GM04503 (cell line): ENCODE measurements around the gene FEN1.

Experiments
- DNase-seq: peaks from one replicate; pipeline ENCODE4 v3.0.0-alpha.2; 2012; ENCODE audit warnings: low read depth

FEN1 gene

DNA sequence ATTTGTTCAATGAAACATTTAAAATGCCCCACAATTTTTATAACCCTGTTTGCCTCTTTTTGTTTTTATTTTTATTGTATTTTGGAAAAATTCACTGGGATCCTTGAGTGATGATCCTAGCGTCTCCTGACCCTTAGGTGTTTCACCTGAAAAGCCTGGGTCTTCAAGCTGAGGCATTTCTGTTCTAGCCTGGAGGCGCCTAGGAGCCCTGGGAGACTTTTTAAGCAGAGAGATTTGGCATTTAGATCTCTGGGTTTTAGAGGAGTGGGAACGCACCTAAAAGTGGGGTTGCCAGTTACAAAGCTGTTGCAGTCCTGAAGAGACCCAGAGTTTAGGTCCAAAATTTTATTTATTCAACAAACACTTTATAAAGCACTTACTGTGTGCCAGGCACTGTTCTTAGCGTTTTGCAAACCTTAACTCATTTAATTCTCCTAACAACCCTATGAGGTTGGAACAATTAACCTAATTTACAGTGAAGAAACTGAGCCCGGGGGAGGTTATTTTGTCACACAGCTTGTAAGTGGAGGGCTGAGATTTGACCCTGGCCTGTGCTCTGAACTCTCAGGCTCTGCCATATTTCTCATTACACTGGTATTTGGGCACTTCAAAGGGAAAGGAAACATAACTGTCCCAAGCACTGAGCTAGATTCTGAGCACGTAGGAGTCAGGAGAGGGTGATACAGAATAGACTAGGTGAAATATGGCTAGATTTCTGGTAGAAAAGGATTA lies 24.9 kb downstream of the FEN1 start:
- no peak for DNase-seq

DNA sequence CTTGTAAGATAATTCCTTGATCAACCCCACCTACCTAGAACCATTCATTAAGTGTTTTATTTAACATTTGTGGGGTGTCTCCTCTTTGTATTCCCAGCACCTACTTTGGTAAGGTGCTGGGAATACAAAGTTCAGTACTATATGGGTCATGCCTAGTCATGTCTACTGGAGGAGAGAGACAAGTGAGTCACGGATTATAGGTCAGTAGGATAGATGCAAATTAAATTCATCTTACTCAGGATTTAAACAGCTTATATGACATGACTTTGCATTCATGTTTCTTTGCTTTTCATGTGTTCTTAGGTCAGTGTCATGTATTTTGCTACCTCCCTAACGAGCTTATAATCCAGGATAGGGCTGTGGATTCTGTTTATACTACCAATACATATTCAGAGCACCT lies 27.5 kb downstream of the FEN1 start:
- DNase-seq = no peak

- no peak for DNase-seq
Observed at GRCh38 chr11:61826930-61827570, 34.3 kb downstream of the FEN1 start.

GRCh38 chr11:61827571-61828378 lies 35.1 kb downstream of the FEN1 start, which contains the start of gene FADS2:
Gene FADS2, plus strand, starts transcription at chr11:61828300. Its CDS starts 91 bp downstream, at chr11:61828391.
- no peak for DNase-seq

DNA sequence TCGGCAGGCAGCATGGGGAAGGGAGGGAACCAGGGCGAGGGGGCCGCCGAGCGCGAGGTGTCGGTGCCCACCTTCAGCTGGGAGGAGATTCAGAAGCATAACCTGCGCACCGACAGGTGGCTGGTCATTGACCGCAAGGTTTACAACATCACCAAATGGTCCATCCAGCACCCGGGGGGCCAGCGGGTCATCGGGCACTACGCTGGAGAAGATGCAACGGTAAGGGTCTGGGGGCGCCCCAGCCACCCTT lies 35.6 kb downstream of the FEN1 start:
- no peak for DNase-seq

DNA sequence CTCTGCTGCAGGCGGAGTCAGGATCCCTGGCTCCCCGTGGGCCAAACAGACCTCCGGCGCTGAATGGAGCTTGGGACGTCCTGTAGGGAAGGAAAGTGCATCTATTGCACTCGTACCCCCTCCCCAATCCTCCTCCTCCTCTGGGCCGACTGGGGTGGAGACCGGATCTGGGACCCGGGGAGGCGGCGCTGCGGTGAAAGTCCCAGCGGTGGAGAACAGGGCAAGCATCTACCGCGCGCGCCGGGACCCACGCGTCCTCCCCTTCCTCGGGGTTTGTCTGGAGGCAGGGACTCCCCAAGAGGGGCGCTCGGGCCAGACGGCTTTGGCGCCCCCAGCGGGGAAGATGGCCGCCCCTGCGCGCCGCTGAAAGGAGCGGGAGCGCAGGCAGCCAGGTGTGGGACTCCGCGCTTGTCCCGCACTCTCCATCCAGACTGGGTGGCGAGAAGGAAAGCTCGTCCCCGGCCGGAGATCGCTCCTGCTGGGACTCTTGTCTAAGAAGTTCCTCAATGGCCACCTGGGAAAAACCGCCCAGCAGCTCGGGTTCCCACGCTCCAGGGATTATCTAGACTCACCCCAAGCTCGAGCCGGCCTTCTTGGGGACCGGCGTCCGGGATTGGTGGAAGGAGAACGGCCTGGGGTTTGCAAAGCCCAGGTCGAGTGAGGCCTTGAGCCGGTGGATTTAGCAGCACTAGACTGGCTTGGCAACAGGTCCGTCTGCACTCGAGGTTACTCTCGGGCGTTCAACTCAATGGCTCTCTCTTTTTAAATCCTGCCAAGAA lies 36.1 kb downstream of the FEN1 start:
- no peak for DNase-seq

DNA sequence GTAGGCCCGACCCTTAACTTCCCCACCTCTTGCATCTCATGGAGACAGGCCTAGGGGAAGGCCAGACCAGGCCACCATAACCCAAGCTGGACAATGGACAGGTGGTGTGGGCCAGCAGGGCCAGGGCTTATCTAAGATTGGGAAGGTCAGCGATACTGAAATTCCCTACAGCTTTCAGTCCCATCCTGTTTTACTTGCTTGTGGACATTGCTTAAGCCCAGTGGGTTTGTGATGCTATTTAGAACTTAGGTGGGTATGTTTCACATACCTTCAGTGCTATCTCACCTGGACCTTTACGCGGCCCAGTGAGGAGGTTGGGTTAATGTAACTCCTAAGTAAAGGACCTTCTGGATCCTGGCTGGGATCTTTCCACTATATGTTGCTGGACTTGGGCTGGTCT lies 37.1 kb downstream of the FEN1 start:
- no peak for DNase-seq

- DNase-seq = no peak
Observed at GRCh38 chr11:61830237-61831105, 37.8 kb downstream of the FEN1 start.

GRCh38 chr11:61832207-61832606 lies 39.5 kb downstream of the FEN1 start:
- no peak for DNase-seq

- DNase-seq = no peak
Observed at GRCh38 chr11:61832754-61833153, 40.0 kb downstream of the FEN1 start.

DNA sequence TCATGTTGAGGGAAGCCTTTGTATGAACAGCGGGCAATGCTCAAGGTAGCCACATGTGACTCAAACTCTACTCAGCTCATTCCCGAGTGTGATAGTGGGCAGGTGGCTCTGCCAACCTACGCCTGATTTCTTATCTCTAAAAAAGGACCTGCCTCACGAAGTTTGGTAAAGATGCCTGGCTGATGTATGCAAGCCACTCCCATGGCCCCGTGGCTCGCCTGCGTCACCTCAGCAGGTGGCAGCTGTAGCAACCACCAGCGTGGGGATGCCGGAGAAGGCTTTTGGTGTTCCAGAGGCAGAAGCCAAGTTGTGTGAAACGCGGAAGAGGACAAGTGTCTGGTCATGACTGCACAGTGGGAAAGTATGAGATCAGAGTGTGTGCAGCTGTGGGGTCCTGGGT lies 40.8 kb downstream of the FEN1 start:
- no peak for DNase-seq

DNA sequence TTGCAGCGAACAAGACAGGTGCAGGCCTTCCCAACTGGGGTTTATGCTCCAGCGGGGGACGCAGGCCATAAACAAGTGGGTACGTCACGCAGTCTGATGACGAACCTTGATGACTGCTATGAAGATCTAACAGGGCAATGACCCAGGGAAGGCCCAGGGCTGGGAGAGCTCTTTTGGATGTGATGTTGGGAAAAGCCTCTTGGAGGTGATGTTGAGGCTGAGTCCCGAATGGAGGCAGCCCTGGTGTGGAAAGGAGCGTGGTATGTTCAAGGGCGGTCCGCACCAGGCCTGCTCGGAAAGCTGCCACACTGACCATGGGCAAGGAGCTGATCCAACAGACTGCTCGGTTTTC lies 41.2 kb downstream of the FEN1 start:
- no peak for DNase-seq

- DNase-seq = no peak
Observed at GRCh38 chr11:61834278-61835048, 41.8 kb downstream of the FEN1 start.

DNA sequence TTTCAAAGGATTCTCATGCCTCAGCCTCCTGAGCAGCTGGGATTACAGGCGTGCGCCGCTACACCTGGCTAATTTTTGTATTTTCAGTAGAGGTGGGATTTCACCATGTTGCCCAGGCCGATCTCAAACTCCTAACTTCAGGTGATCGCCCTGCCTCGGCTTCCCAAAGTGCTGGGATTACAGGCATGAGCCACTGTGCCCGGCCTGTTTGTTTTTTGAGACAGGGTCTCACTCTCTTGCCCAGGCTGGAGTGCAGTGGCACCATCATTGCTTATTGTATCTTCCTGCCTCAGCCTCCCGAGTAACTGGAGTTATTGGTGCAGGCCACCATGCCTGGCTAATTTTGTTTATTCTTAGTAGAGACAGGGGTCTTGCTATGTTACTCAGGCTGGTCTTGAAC lies 43.5 kb downstream of the FEN1 start:
- DNase-seq = no peak

GRCh38 chr11:61837411-61838005 lies 44.8 kb downstream of the FEN1 start:
- DNase-seq = no peak

GRCh38 chr11:61838501-61838900 lies 45.8 kb downstream of the FEN1 start:
- DNase-seq = no peak

DNA sequence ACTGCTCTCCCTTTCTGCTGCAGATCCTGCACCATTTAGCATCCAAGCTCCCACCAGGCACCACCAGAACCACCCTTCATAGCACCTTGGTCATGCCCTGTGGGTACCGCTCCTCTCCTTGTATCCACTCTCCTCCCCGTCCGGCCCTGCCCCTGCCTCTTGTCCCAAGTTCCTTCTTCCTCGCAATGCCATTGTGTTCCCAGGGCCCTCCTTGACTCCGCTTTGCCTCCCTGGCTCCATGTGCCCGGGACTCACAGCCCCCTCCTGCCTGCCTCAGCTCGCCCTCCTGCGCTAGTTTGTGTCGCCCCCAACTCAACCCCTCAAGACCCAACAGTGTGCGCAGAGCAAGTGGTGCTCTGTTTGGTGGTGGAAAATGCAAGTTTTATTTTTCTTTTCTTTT lies 46.2 kb downstream of the FEN1 start:
- no peak for DNase-seq

- no peak for DNase-seq
Observed at GRCh38 chr11:61839742-61840141, 47.0 kb downstream of the FEN1 start.

GRCh38 chr11:61840371-61840770 lies 47.7 kb downstream of the FEN1 start:
- DNase-seq = no peak
